Gastrocnemius medialis (tissue), 4 donors: ENCODE results near the gene MINDY4. TPM values are rescaled to one million over a fixed set of nuclear protein-coding genes. Genes with fewer than 3 reads are reported as not detected.
A peak's percentile ranks its signal among the peaks of the same experiment; 100 is the strongest.

Experiments
- ATAC-seq, 2 donors: fragments of 150-250 bp; one replicate each; pipeline ENCODE4 v1.9.1; 2016
- DNase-seq, 2 donors: peaks; one replicate each; pipeline ENCODE4 v3.0.0-alpha.2; 2019
- H3K27ac ChIP-seq, 4 donors: fragments of 200-600 bp; sonication (generic); 1 replicate in 1 of 4; 2 replicates in 3 of 4; pipeline ENCODE4 v1.5.1; 2016 to 2018; ENCODE audit warnings: mild to moderate bottlenecking in 2 of 4, moderate library complexity in 1 of 4
- H3K27me3 ChIP-seq, 3 donors: fragments of 200-600 bp; sonication (generic) in 2 of 3; 1 replicate in 1 of 3; 2 replicates in 2 of 3; pipeline versions ENCODE4 v1.5.1 to v1.6.0; 2016 to 2019; ENCODE audit warnings: mild to moderate bottlenecking in 1 of 3, moderate library complexity in 1 of 3
- H3K36me3 ChIP-seq, 2 donors: fragments of 200-600 bp; sonication (generic) in 1 of 2; one replicate each; pipeline ENCODE4 v1.5.1; 2017 to 2018
- H3K4me1 ChIP-seq, 2 donors: fragments of 200-600 bp; sonication (generic) in 1 of 2; one replicate each; pipeline ENCODE4 v1.5.1; 2016 to 2017; ENCODE audit warnings: mild to moderate bottlenecking in 2 of 2
- H3K4me3 ChIP-seq, 4 donors: fragments of 200-600 bp; sonication (generic) in 3 of 4; 1 replicate in 1 of 4; 2 replicates in 3 of 4; pipeline ENCODE4 v1.5.1; 2016 to 2019; ENCODE audit warnings: mild to moderate bottlenecking in 2 of 4
- H3K9me3 ChIP-seq, 3 donors: fragments of 200-600 bp; sonication (generic) in 2 of 3; 1 replicate in 1 of 3; 2 replicates in 2 of 3; pipeline ENCODE4 v1.5.1; 2016 to 2019
- POLR2A ChIP-seq, 2 donors: fragments of 450-650 bp; IDR thresholded peaks; one replicate each; pipeline ENCODE4 v1.6.1; 2017; ENCODE audit warnings: antibody characterized with exemption in 2 of 2, mild to moderate bottlenecking in 2 of 2, moderate library complexity in 2 of 2
- in situ Hi-C, 4 donors: fragments of 200-750 bp; cut with MboI; loops; one replicate each; pipeline versions ENCODE4 v1.15.0 to v1.8.0; 2017; ENCODE audit warnings: low sequenced_read_pairs in 4 of 4
- intact Hi-C: fragments of 100-400 bp; cut with DNase I; formaldehyde crosslinking; loops from one replicate; pipeline ENCODE4 v1.15.1; 2023; ENCODE audit warnings: low total_unique reads
- total RNA-seq, 4 donors: library from RNA; depleted of rRNA; stranded (reverse); fragments of >200 nt; gene quantifications; one replicate each; pipeline versions ENCODE4 v1.1.0 to v1.2.3, GENCODE V29; 2016
- TF ChIP-seq, protein P1 (sequence below), 5 experiments: fragments of 450-650 bp in 3 of 5; fragments of 200-600 bp in 2 of 5; sonication (generic) in 2 of 5; IDR thresholded peaks in 4 of 5; conservative IDR thresholded peaks in 1 of 5; 1 replicate in 4 of 5; 2 replicates in 1 of 5; pipeline ENCODE4 v1.5.1; 2016 to 2019; ENCODE audit warnings: antibody characterized with exemption in 5 of 5, mild to moderate bottlenecking in 3 of 5, moderate library complexity in 3 of 5

Gene MINDY4
- total RNA-seq, 4 donors from 2014 or later: 1.4 to 4.3 (median 3.0) TPM

GRCh38 chr7:30899066-30899465 is 127.8 kb downstream of the MINDY4 start:
- Histone ChIP-seq H3K4me3 (no peak overlapping the region), H3K9me3 (no peaks in the 10 kb centered on the region), H3K4me1 (peaks cover 14 to 16% of the 10 kb centered on the region in 2 donors), H3K27ac (peak overlapping the region in 2 of 4 donors; percentile 59 to 65), H3K36me3 (no peaks in the 10 kb centered on the region), H3K27me3 (no peaks in the 10 kb centered on the region)
- no peak for ATAC-seq
- TF ChIP-seq POLR2A (IDR thresholded peaks at IDR 0.05): no peak
- TF ChIP-seq, protein P1, sequence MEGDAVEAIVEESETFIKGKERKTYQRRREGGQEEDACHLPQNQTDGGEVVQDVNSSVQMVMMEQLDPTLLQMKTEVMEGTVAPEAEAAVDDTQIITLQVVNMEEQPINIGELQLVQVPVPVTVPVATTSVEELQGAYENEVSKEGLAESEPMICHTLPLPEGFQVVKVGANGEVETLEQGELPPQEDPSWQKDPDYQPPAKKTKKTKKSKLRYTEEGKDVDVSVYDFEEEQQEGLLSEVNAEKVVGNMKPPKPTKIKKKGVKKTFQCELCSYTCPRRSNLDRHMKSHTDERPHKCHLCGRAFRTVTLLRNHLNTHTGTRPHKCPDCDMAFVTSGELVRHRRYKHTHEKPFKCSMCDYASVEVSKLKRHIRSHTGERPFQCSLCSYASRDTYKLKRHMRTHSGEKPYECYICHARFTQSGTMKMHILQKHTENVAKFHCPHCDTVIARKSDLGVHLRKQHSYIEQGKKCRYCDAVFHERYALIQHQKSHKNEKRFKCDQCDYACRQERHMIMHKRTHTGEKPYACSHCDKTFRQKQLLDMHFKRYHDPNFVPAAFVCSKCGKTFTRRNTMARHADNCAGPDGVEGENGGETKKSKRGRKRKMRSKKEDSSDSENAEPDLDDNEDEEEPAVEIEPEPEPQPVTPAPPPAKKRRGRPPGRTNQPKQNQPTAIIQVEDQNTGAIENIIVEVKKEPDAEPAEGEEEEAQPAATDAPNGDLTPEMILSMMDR (IDR thresholded peaks at IDR 0.05 in 4 of 5, conservative IDR thresholded peaks at IDR 0.05 in 1 of 5): no peak
- in situ Hi-C loops: no loop called here
- no peak for DNase-seq
- intact Hi-C loops: no loop called here

- intact Hi-C loops (no loop called here), in situ Hi-C loops (no loop called here)
- Histone ChIP-seq H3K27ac (peak overlapping the region in 3 of 4 donors; percentile 48 to 65 (median 59)), H3K4me3 (no peak overlapping the region), H3K4me1 (peaks cover 11 to 14% of the 10 kb centered on the region in 2 donors), H3K27me3 (no peaks in the 10 kb centered on the region), H3K9me3 (no peaks in the 10 kb centered on the region), H3K36me3 (no peaks in the 10 kb centered on the region)
- ATAC-seq: no peak
- no peak for DNase-seq
- TF ChIP-seq POLR2A (IDR thresholded peaks at IDR 0.05): no peak
- TF ChIP-seq, protein P1 (IDR thresholded peaks at IDR 0.05 in 4 of 5, conservative IDR thresholded peaks at IDR 0.05 in 1 of 5): no peak
Measured at GRCh38 chr7:30899630-30900029, 128.4 kb downstream of the MINDY4 start.

DNA sequence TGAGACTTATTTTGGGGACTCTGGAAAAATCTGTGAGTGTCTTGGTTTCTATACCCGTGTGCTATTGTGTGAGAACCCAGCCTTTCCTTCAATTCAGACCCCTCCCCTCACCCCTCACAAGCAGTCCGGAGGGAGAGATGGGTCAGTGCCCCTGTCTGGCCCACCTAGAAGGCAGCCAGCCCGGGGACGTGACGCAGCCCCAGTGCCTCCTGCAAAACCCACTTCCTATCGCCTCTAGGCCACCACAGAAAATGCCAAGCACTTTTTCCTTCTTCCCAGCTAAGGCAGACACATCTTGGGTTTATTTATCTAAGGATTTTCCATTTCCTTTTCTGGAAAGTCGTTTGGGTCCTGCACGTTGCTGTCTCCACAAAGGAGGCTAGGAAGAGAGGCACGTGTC is 128.8 kb downstream of the MINDY4 start:
- Histone ChIP-seq H3K36me3 (no peaks in the 10 kb centered on the region), H3K4me1 (peaks cover 6 to 14% of the 10 kb centered on the region in 2 donors), H3K9me3 (no peaks in the 10 kb centered on the region), H3K4me3 (no peak overlapping the region), H3K27ac (peak overlapping the region in 3 of 4 donors; percentile 48 to 65 (median 59)), H3K27me3 (no peaks in the 10 kb centered on the region)
- TF ChIP-seq, protein P1 (IDR thresholded peaks at IDR 0.05 in 4 of 5, conservative IDR thresholded peaks at IDR 0.05 in 1 of 5): no peak
- no peak for TF ChIP-seq POLR2A (IDR thresholded peaks at IDR 0.05)
- DNase-seq: no peak
- in situ Hi-C loops (no loop called here), intact Hi-C loops (no loop called here)
- ATAC-seq: no peak

- H3K27me3 ChIP-seq: no peaks in the 10 kb centered on the region
- H3K4me1 ChIP-seq: peaks cover 6 to 14% of the 10 kb centered on the region in 2 donors
- DNase-seq: no peak
- H3K27ac ChIP-seq: peak overlapping the region in 3 of 4 donors; percentile 48 to 65 (median 59)
- H3K36me3 ChIP-seq: no peaks in the 10 kb centered on the region
- TF ChIP-seq, protein P1 (IDR thresholded peaks at IDR 0.05 in 4 of 5, conservative IDR thresholded peaks at IDR 0.05 in 1 of 5): no peak
- TF ChIP-seq POLR2A (IDR thresholded peaks at IDR 0.05): no peak
- intact Hi-C loops: no loop called here
- in situ Hi-C loops: no loop called here
- H3K9me3 ChIP-seq: no peaks in the 10 kb centered on the region
- no peak overlapping the region for H3K4me3 ChIP-seq
- ATAC-seq: no peak
Measured at GRCh38 chr7:30900803-30901362, 129.7 kb downstream of the MINDY4 start.

DNA sequence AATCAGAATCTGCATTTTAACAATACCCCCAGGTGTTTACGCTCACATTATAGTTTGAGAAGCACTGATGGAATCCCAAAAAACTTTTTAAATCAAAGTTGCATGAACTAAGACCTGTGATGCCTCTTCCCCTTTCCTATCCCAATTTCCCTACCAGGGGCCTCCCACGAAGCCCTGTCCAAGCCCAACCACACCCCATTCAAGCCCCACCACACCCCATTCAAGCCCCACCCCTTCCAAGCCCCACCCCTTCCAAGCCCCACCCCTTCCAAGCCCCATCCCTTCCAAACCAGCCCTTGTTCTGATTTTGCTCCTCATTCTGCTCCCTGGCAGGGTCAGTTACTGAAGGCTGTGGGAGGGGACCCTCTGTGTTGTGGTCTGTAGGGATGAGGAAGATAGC is 130.6 kb downstream of the MINDY4 start:
- H3K36me3 ChIP-seq: no peaks in the 10 kb centered on the region
- in situ Hi-C loops: no loop called here
- intact Hi-C loops: no loop called here
- DNase-seq (no peak), ATAC-seq (no peak)
- TF ChIP-seq POLR2A (IDR thresholded peaks at IDR 0.05): no peak
- TF ChIP-seq, protein P1 (IDR thresholded peaks at IDR 0.05 in 4 of 5, conservative IDR thresholded peaks at IDR 0.05 in 1 of 5): no peak
- peaks cover 6 to 18% of the 10 kb centered on the region in 2 donors for H3K4me1 ChIP-seq
- H3K9me3 ChIP-seq: no peaks in the 10 kb centered on the region
- H3K27ac ChIP-seq: no peak overlapping the region
- no peak overlapping the region for H3K4me3 ChIP-seq
- no peaks in the 10 kb centered on the region for H3K27me3 ChIP-seq
